Measurements from ENCODE around the gene CTSE.
"Not testable (repeated sequence)": the region's sequence is repeated elsewhere in the genome, so short reads cannot be mapped to it uniquely, and the experiment has no call there.

The CTSE gene

DNA sequence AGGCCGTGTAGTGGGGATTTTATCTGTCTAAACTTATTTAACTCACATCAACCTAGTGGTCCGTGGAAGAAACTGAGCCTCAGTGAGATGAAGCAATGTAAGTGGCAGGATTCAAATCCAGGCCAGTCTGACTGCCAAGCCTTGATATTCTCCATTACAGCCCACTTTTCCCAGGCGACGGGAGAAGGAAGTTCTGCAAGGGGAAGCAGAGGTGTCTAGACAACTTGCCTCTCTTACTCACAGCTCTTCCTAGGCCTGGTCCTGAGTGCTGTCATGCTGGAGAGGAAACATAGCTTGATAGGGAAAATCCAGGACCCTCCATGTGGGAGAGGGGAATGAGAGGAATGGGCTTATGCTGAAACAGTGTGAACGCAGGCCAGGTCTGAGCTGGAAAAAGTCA lies 9.1 kb downstream of the CTSE start:
- no peak for DNase-seq (ENCODE audit: low read depth)

- no peak for DNase-seq (ENCODE audit: low read depth)
These were observed 10.5 kb downstream of the CTSE start for GRCh38 chr1:206013026-206013795.

- DNase-seq (ENCODE audit: low read depth): peak; percentile 16
These were observed 11.4 kb downstream of the CTSE start for GRCh38 chr1:206012086-206012859.

DNA sequence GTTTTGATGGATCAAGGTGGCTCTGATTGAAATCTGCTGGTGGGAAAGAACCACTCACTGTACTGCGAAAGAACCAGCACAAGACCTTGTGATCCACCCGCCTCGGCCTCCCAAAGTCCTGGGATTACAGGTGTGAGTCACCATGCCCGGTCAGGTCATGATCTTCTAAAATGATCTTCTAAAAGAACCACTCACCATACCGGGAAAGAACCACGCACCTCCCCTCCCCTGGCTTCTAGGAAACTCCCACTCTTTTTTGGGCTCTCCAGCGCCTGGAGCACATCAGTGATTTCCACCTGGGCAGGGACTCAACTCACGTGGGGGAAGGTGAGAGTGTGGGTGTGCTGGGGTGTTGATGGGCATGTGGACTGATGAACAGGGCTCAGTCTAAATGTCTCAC lies 12.6 kb downstream of the CTSE start:
- no peak for DNase-seq (ENCODE audit: low read depth)

DNA sequence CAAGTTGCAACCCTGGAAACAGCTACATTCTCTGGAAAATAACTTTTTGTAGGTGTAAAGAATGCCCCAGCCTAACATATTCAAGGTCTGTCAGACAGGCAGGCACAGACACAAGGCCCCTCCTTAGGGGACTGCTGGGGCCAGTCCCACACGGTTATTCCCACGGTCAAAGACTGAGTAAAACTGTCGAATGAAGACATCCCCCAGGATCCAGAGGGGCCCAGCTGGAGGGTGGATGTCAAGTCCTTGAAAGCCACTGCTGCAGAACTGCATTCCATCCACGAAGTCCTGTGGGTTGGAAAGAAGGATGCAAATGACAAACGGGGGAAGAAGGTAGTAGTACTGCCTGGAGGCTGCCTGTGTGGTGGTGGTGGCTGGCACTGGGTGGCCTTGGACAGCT lies 13.6 kb downstream of the CTSE start:
- no peak for DNase-seq (ENCODE audit: low read depth)

DNA sequence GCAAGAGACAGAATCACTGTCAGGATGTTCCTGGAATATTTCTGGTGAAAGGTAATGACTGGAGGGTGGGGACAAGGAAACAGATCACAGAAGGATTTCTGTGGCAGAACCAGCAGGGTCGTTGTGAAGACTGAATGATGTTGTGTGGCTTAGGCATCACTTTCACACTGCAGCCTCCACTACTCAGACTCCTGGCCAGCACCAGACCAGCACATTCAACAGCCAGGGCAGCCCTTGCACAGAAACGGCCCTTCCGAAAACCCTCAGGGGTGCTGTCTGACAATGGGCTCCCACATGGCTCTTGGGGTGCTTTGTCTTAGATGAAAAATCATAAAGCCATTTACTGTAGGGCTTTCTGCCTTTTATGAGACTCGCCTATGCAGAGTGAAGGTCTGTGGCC lies 16.7 kb downstream of the CTSE start:
- no peak for DNase-seq (ENCODE audit: low read depth)

DNA sequence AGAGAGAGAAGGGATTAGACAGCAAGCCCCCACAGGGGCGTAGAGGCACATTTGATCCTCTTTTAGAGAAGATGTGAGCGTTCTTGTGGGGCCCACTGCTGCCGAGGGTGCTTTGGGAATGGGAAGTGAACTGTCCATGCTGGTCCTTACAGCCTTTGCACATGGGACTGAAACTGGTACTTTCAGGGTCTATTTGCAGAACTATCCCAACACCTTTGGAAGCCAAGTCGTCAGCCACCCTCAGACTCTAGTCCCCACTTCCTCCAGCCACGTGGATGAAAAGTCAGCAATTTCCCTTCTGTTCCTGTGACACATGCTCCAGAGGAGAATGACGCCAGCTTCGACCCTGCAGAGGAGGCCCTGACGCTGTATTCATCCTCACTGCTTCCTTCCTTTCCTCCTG lies 17.9 kb downstream of the CTSE start:
- DNase-seq (ENCODE audit: low read depth): no peak

DNA sequence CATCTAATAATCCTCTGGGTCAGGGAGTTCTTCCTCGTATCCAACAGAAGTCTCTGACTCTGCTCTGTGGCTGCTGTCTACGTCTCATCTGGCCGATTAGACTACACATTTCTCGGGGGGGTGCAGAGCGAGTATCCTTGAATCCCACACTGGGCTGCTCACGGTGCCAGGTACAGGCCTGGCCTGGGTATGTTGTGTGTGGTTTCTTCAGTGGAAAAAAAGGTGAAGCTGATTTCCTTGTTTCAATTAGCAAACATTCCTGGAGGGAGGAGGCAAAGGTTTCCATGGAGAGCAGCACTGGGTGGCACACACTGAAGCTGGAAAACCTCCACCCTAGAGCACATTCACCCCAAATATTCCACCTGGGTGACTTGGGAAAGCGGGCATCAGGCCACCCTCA lies 18.5 kb downstream of the CTSE start:
- no peak for DNase-seq (ENCODE audit: low read depth)

GRCh38 chr1:206004826-206005225 lies 18.9 kb downstream of the CTSE start:
- DNase-seq (ENCODE audit: low read depth): no peak

GRCh38 chr1:206003854-206004800 lies 19.6 kb downstream of the CTSE start:
- no peak for DNase-seq (ENCODE audit: low read depth)

DNA sequence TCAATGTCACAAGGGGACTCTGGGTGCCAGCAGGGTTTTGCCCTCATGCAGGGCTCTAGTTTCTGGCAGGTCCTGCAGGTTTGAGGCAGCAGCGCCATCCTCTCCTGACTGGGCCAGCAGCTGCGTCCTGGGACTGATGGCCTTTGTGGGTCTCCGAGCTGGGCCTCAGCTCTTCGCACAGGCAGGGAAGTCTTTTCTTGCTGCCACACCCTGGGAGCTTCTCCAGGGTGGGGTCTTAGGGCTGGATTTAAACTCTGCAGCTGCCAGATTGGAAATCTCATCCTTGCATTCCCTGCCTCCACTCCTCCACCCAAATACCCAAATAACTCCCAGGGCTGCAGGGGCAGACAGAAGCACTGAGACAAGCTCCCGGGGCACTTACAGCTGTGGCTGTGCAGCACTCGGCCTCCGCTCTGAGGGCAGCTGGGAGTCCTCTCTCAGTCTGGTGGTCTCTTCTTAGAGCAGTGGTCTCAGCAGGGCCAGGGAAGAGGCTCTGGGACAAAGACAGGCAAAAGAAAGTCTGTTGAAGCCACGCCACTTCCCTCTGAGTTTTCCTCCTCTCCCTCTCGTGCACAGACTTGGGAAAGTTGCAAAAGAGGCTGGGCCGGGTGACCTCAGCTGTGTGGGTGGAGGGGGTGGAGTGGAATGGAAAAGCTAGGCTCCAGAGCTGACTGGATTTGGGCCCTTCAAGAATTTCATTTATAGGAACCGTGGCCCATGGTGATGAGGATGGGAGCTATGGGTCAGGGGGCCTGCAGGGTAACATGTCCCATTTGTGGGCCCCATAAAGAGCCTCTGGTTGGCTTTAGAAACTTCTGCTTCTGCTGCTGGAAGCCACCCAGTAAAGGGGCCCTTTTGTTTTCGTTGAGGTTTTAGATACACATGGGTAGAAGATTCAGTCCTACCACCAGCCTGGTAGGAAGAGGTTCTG lies 20.6 kb downstream of the CTSE start, which contains the start of gene RAB7B:
Gene RAB7B, minus strand, starts transcription at position 525 of the 931 bp plus-strand sequence. CDS start 9,260 bp downstream, outside the sequence.
- DNase-seq (ENCODE audit: low read depth): no peak

DNA sequence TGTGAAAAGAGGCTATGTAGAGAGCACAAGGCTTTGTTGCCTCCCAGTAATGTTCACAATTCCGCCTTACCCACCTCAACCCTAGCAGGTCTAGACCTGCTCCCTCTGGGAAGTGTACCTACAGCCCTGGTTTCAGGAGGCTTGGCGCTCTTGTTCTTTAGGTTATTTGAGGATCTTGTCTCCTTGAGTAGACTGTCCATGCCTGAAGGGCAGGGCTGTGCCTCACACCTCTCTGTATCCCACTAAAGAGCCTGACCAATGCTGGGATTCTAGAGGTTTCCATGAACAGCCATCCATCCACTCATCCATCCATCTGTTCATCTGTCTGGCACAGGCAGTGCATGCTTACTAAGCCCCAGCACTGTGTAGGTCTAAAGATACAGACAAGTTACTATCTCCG lies 21.5 kb downstream of the CTSE start:
- DNase-seq (ENCODE audit: low read depth): no peak

- DNase-seq (ENCODE audit: low read depth): no peak
These were observed 22.2 kb downstream of the CTSE start for GRCh38 chr1:206001476-206001888.

DNA sequence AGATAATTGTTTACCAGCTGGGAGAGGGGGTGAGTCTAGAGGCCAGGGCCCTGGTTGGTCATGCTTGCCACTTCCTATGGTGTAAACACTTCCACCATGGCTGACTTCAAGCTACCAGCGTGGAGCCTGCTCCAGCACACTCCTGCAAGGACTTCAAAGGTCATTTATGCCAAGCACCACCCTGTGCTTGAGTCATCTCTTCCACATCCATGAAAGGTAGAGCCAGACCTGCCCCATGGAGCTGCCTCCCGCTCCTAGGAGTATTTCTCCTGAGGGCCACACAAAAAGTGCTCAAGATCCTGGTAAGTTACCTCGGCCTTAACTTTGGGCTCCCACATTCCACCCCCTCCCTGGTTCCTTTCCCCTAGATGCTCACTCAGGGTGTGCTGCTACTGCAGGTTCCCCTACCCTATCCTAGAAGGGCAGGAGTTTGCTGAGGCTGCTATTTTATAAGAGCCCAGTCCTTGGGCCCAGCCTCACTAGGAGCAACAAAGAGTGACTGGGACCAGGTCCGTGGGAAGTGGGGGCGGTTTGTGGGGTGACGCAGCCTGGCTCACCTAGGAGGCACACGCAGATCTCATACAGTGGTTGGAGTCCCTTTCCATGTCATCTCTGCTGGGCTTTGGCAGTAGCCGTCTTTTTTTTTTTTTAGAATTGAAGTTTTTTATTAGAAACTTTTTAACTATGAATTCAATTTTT lies 22.9 kb downstream of the CTSE start:
- DNase-seq (ENCODE audit: low read depth): no peak

GRCh38 chr1:205998457-205999241 lies 25.0 kb downstream of the CTSE start:
- no peak for DNase-seq (ENCODE audit: low read depth)

DNA sequence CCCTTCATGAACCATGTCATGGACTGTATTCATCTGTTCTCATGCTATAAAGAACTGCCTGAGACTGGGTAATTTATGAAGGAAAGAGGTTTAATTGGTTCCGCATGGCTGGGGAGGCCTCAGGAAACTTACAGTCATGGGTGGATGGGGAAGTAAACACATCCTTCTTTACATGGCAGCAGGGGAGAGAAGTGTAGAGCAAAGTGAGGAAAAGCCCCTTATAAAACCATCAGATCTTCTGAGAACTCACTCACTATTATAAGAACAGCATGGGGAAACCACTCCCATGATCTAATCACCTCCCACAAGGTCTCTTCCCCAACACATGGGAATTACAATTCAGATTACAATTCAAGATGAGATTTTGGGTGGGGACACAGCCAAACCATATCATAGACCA lies 27.1 kb downstream of the CTSE start:
- not testable (repeated sequence) for DNase-seq (ENCODE audit: low read depth)

DNA sequence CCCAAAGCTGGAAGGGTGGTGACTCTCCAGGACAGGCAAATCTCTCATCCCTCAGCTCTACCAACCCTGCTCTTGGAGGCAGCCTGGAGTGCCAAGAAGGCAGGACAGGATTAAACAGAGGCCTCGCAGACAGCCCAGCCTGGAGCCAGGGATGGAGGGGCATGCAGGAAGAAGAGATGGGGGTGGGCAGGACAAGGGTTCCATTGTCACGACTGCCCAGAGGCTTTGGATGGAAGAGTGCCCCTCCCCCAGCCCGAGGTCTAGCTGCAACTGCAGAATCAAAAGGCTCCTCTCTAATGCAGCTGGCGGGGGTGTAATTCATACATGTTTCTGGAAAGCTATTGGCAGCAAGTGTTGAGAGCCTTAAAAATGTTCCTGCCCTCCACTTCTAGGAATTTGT lies 29.3 kb downstream of the CTSE start:
- DNase-seq (ENCODE audit: low read depth): no peak

DNA sequence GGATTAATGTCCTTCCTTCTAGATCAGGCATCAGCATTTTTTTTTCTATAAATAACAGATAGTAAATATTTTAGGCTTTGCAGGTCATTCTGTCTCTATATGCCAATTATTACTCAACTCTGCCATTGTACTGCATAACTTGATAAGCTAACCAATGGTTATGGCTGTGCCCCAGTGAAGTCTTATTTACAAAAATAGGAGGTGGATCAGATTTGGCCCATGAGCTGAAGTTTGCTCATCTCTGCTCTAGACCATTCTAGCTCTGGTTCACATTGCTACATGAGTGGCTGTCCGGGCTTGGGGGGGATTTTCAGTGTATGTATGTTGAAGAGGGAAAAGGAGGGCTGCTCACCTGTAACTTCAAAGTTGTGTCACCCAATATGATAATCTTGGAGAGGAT lies 30.6 kb downstream of the CTSE start:
- no peak for DNase-seq (ENCODE audit: low read depth)

- DNase-seq (ENCODE audit: low read depth): no peak
These were observed 31.3 kb downstream of the CTSE start for GRCh38 chr1:205992218-205992882.

All from stimulated activated CD8-positive, alpha-beta memory T cell treated with anti-CD3 and anti-CD28 coated beads, Interleukin-12 subunit alpha, Interleukin-12 subunit beta, amount 100 ng/mL, for 4 hours (primary cell).